NCI-H82 treated with DMSO at 0.1 percent for 48 hours (cell line): Measurements from ENCODE around the gene DENND1A.
A peak's percentile ranks its signal among the peaks of the same experiment; 100 is the strongest.

ENCODE experiments used
- DNase-seq: peaks from one replicate; lab custom pipeline; 2025; ENCODE audit not compliant: unreplicated experiment; lab: John Stamatoyannopoulos, UW

DENND1A gene

GRCh38 chr9:123865226-123866000, 64.5 kb downstream of the DENND1A start:
- no peak for DNase-seq

- no peak for DNase-seq
These were observed 65.7 kb downstream of the DENND1A start for GRCh38 chr9:123864251-123864650.

DNA sequence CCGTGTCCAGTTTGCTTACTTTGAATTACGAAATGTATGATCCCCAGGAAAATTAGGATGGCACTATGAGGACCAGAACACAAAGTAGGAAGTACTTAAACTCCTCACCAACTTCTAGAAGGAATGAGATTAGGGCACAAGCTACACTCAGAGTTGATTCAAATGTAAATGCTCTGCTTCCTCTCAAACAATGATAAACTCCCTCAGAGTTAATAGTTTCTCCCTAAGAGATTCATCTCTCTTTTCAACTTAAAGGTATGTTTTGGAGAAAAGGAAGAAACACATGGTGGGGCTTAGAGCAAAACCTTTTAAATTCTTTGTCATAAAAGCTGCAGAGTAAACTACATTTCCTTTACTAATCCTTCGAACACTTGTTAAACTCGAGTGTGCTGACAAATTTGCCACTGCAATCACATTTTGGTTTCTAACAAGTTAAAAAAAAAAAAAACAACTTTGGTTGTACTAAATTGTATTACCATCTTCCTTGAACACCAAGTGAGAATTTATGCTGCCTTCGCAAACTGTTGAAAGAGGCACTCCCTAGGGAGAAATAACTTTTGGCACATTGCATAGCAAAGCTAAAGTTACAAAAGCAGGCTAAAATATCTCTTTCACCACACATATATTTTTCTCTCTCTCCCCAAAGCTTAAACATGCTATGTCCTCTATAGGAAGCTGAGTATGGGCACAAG, 66.6 kb downstream of the DENND1A start:
- no peak for DNase-seq

- no peak for DNase-seq
These were observed 68.2 kb downstream of the DENND1A start for GRCh38 chr9:123861756-123862120.

DNA sequence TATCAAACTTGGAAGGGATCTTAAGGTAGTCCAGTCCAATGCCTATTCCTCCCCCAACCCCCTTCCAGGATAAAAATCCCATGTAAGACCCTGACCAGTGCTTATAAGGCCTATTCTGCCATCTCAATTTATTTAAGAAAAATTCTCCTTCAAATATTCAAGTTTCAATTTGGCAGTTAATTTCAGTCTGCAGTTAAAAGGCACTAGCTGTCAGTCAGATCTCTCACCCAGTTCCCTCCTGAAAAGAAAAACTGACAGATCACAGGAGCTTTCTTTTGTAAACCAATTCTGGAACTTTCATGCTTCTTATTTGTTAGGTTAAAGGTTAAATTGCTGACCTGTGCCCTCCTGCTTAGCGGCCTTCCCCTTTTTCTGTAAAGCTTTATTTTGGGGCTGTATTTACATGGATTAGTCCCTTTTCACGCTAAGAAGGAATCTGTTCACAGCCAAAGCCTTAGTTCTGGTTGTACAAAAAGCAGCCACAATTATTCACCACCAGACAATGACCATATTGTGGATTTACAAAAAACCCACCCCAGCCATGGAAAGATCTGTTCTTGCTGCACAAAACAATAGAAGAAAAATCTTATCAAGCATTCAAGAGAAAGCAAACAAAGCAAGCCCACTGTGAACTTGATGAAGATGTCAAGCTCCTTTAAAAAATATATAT, 68.7 kb downstream of the DENND1A start:
- no peak for DNase-seq

DNA sequence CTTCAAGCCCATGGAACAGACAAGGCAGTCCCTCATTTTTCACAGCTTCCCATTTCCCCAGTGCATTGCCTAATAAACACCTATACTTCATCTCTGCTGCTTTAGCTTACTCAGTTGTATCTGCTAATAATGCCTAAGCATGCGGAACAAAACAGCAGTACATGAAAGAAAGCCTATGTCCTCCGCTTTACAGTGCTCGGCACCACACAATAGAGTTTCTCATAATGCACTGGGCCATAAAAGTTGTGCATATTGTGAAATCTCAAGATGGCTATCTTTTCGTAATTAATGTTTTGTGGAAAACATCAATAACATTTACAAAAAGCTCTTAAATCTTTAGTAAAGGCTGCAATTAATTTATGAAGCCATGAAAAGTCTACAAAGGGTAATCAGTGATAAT, 69.3 kb downstream of the DENND1A start:
- DNase-seq = no peak

DNA sequence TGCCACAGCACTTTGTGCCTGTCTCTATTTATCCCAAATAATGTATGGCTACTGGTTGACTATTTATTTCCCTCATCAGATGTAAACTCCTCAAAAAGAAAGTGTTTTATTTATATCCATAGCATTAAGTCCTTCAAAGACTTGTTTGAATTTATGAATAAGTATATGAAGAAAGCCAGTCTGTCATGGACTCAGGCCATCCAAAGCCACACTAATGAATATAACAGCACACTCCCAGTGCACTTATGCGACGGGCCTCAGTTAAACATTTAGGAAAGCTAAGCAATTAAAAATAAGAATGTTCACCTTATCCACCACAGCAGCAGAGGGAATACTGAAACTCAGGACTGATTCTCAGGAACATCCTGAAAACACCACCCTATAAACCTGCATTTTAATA, 77.5 kb downstream of the DENND1A start:
- DNase-seq = no peak

GRCh38 chr9:123851851-123852250, 78.1 kb downstream of the DENND1A start:
- no peak for DNase-seq

GRCh38 chr9:123848447-123849085, 81.4 kb downstream of the DENND1A start:
- no peak for DNase-seq

DNA sequence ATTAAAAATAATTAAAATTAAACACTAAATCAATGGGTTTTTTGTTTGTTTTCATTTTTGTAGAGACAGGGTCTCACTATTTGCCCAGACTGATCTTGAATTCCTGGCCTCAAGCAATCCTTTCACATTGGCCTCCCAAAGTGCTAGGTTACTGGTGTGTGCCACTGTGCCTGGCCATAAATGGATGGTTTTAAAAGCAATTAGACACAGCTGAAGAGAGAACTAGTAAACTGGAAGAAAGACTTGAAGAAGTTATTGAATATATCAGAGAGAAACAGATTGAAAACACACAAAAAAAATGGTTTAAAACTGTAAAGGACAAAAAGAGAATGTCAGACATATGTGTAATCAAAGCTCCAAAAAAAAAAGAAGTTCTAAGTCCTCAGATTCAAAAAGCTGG, 83.0 kb downstream of the DENND1A start:
- DNase-seq = no peak

GRCh38 chr9:123843703-123844102, 86.2 kb downstream of the DENND1A start:
- DNase-seq = no peak

DNA sequence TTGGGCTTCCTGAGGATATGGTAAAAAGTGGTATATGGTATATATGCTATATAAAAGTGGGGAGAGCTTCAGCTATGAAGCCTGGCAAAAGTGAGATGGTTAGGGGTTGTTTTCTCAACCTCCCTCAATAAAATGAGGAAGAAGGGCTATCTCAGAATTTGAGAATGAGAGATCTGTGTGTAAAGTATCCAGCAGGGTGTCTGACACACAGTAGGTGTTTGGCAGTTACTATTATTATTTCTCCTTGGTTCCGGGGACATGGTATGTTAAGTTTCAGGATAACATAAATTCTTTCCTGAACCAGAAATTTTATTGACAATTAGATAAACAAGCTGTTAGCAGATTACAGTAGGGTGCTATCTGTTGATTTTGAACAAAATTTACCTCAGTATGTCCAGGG, 94.1 kb downstream of the DENND1A start:
- no peak for DNase-seq

DNA sequence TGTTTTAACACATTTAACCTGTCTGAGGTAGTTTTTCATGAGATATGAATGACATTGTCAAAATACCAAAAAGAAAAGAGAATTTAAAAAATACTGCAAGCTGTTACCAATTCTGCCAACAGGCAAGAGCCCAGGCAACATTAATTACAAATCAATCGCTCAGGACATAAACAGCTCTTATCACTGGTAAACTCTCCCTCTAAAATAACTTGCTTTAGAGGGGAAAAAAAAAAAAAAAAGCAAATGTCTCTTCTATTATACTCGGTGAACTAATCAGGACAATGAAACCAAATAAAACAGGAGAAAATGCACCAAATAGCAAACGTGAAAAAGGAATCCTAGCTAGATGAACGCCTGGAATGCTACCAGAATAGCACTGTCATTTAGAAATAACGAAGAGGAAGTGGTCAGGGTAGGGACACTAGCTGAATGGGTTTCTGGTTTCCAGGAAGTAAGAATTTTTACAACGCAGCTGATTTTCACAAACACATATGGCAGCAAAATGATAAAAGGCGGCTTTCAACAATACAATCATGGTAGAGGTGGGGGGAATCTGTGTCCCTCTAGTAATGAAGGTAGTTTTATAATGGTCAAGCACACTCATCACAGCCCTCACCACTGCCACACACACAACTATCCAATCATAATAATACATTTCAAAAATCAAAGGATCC, 94.9 kb downstream of the DENND1A start:
- no peak for DNase-seq

DNA sequence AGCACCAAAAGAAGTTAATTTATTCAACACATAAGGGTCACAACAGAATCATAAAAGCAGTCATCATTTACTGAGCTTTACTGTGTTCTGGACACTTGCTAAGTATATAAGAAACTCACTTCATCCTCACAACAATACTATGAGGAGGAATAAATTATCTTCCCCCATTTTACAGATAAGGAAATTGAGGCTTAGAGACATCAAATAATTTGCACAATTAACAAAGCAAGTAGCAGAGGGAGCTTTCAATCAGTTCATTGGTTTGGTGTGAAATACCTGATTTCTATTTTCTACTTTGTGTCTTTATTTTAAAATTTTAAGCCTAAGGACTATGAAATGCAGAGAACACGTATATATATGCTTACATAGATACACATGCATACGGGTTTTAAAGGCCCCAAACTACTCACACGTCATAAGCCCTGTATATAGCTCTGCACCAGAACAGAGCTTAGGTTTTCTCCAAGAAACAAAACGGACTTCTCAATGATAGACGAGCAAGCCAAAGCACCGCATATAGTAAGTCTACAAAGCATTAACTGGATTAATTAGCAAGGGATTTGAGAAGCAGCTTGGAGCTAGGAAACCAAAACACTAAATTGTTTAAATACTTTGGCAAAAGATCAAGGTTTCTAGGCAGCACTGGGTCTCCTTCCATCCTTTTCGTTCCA, 95.6 kb downstream of the DENND1A start:
- DNase-seq = peak; percentile 90

DNA sequence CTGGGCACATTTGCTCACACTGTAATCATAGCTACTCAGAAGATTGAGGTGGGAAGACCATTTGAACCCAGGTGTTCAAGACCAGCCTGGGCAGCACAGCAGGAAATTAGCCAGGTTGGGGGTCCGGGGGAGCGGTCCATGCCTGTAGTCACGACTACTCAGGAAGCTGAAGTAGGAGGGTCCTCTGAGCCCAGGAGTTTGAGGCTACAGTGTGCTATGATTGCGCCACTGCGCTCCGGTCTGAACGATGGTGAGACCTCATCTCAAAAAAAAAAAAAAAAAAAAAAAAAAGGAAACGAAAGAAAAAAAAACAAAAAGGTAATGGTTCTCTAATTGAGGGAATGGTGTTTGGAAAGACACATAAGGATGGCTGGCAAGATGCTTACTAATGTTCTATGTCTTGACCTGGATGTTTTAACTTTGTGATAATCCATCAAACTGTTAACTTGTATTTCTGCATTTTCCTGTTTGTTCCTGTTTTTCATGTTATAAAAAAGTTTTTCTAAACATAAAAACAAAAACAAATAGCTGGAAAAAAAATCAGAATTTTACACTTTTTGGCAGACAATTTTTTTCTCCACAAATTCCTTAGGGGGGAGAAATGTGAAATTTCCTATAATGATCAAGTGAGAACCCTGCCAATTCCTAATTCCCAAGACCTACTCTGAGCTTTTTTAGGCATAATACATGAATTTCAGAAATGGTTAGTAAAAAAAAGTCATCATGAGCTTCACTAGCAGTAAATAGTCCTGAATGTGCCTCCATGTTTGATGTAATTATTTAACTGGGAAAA, 96.9 kb downstream of the DENND1A start:
- DNase-seq = no peak

- no peak for DNase-seq
These were observed 97.8 kb downstream of the DENND1A start for GRCh38 chr9:123832176-123832575.

GRCh38 chr9:123828449-123828848, 101.5 kb downstream of the DENND1A start:
- no peak for DNase-seq

GRCh38 chr9:123825342-123826060, 104.4 kb downstream of the DENND1A start:
- DNase-seq = no peak
